HG03442 (cell line): ENCODE data around the gene DHX15.

Experiments
- ATAC-seq: cut with Tn5 transposase; IDR thresholded peaks from one replicate; pipeline ENCODE4 v1.9.1; 2021; ENCODE audit warnings: mild to moderate bottlenecking, moderate library complexity; ENCODE audit not compliant: unreplicated experiment

DHX15 gene

DNA sequence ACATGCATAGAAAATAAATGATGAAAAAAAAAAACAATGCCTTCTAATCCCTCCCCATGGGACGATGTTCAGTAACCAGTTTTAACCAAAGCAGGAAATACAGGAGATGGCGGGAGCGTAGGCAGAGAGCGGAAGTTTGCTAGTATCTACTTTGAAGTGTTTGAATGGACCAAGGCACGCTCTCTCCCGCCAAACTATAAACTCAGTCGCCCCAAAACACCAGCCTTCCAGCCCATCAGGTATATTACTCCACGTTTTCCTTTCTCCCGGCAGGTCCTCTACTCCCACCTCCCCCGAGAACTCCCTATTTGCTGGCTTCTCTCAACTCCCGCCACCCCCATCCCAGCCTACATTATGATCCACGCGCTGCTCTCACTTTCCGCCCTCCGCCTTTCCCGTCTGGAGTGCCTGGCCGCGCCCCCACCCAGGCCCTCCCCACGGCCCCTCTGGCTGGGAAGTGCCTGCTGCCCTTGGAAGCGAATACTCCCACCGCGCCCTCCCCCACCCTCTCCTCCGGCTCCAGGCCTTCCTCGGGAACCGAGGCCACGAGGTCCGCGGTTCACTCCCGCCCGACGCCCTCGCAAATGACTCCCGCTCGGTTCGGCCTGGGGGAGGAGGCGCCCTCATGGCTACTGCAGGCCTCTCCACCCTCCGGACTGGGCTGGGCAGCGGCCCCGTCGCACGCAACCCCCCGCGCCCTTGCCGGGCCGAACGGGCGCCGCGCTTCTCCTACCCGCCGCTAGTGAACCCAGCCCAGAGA, 723 bp downstream of the DHX15 start:
- peak; percentile 21 for ATAC-seq

DNA sequence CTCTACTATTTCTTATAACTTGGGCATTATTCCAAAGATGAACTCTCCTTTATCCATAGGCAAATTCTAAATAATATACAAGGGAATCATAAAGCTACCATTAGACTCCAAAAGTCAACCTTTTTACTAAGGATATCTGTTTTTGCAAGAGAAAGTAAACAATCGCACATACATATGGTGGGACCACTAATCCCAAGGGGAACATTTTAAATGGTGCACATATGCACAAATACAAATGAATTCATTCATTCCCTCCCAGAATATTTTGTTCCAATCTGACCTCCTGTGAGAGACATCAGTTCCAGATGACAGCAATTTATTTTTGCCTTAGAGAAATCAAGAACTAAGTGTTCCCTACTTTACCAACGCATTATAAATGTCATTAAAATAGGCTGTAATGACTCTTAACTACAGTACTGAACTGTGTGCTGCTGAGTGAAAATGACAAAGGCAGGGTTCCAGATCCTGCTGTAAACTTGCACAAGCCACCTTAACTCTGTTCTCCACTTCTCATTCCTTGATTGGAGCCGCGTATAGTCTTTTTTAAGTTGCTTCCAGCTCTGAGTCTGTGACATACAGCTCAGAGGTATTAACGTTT, 2.0 kb downstream of the DHX15 start:
- ATAC-seq, result no peak

DNA sequence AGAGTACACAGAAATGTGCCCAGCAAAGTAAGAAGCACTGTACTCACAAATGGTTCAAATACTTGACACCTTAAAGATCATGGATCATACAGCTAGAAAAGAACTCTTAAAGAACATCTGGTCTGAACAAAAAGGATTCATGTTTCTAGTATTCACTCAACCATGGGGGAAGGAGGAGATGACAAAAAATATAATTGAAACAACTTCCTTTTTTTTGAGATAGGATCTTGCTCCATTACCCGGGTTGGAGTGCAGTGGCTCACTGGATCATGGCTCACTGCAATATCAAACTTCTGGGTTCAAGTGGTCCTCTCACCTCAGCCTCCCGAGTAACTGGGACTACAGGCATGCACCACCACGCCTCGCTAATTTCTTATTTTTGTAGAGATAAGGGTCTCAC, 6.0 kb downstream of the DHX15 start:
- ATAC-seq, result no peak

DNA sequence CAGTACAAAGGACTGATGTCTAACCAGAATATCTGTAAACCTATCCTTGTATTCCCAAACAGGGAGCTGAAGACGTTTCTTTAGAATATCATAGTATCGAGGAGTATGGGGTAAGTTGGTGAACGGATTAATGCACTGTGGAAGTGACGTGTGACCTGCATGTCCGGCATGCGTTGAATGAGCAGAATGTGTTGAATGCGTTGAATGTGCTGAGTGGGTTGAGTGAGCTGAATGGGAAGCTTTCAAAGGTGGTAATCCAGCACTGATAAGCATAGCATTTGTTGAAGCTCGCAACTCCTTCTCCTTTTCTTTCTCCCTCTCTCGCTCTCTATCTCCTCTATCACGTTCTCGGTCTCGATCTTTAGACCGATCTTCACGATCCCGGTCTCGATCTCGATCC, 8.1 kb downstream of the DHX15 start:
- ATAC-seq, result no peak

DNA sequence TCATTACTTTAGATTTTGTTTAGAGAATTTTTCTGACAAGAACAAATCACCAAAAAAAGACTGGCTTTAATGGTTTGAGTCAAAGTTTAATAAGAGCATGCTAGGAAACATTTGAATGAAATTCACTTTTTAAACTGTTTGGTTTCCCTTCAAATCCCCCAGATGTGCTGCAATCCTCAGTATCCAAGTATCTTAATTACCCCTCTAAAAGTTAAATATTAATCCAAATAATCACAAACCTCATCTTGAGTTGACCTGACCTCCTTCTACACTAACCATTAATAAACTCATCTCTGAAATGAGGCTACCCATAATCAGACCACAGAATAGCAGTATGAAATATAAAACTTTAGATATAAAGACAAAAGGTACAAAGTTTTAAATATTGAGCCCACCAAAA, 10.1 kb downstream of the DHX15 start:
- ATAC-seq, result no peak

DNA sequence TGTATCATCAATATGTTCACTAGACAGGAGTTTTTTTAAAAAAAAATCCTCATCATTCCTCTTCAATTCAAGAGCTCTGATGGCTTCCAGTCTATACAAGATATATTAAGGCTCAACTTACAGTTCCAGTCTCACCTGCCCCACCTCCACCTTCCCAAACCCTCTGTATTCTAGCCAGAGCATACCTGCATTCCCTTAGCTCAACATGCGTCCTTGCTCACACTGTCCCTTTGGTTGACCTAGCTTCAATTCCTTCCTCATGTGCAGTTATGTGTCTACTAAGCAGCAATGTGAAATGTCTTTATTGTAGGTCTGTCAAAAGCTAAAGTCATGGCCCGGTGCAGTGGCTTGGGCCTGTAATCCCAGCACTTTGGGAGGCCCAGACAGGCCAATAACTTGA, 10.8 kb downstream of the DHX15 start:
- no peak for ATAC-seq

DNA sequence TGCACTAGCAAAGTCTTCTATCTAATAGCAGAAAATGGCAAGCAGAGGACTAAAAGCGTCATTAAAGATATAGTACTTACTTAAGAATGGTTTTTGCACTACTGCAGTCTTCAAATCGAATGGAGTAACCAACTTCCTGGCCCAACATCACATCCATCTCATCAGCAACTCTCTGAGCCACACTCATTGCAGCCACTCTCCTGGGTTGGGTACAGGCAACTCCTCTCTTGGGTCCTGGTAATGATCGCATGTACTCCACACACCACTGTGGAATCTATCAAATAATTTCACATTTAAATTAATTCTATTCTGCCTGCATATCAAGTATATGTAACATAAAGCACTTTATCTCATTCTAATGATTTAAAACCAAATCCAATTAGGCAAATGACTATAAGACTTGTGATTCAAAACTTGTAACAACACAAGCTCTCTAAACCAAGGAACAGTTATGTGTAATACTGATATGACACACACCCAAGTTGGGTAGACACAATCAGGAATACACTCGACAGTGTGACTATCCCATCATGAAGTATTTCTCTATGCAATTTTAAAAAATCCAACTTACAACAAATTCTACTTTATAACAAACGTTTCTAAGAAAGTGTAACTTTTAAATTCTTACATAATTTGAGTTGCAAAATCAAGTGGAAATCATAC, 13.6 kb downstream of the DHX15 start:
- ATAC-seq, result no peak

DNA sequence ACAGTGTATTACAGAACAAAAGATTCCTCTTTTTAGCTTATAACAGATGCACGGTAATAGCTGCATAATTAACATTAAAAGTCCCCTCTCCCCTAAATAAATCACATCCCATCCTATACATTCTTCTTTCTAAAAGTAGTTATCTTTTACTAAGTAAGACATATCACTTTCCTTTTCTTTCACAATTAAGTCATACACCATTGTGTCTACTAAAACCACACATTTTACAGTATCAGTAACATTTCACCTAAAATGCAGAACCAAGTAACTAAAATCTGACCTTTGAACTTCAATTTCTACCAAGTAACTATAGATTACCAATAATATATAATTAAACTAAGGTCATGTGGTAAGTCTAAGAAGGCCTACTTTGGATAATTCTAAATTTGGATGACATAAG, 14.2 kb downstream of the DHX15 start:
- no peak for ATAC-seq

DNA sequence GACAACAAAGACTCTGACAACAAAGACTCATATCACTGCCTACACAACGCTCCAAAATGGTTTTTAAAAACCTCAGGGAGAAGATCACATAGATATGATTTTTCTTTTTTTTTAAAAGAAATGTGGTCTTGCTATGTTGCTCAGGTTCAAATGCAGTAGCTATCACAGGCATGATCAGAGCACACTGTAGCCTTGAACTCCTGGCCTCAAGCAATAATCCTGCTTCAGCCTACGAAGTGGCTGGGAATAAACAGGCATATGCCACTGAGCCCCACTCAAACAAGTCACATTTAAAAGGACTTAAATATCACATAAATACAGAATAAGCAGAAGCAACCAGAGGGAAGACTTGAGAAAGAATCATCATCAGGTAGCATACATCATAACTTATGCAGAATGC, 14.7 kb downstream of the DHX15 start:
- ATAC-seq, result no peak

DNA sequence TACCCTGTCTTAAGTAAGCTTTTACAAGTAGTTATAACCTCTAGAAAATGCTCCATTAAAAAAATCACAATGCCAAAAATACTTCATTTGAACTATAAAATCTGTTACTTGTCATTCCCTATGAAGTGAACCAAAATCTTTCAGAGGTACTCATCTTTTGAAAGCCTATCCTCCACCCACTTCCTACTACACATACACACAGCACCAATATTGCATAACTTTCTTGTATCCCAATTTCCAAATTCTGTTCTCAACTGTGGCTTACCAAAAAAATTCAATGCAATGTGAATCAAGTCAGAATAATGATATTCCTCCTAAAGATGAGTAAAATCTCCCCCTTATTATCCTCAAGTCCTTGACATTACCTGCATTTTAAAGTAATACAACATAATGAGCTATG, 15.9 kb downstream of the DHX15 start:
- no peak for ATAC-seq

DNA sequence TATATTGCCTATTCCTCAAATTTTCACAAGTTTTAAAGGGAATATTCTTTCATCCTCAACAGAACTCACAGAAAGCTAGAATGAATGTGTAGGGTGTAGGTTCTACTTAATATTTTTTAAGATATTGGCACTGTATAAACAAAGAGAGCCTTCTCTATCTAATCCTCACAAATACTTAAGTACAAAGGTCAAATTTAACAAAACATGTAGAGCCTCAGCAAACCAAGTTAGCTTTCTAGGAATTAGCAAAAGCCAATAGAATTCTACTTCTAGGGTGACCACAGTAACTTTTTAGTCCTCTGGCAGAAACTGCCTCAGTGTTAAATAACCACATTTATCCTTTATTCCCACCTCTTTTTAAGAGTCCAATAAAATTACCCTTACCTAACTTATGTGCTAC, 19.3 kb downstream of the DHX15 start:
- ATAC-seq, result no peak

DNA sequence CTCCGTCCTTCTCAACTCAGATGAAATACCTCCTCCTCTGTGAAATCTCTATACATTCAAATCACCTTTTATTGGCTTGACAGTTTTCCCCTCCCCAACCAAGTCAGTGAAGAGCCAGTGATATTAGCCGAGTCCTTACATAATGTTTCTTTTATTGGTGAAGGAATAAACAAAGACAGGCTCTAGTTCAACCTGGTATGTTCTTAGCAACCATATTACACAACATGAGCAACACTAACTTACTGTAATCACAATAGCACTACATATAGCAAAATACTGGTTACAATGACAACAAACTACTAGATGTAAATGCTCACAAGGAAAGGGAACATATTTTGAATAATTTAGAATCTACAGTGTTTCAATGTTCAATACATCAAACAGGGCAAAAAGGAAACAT, 19.9 kb downstream of the DHX15 start:
- ATAC-seq, result no peak

DNA sequence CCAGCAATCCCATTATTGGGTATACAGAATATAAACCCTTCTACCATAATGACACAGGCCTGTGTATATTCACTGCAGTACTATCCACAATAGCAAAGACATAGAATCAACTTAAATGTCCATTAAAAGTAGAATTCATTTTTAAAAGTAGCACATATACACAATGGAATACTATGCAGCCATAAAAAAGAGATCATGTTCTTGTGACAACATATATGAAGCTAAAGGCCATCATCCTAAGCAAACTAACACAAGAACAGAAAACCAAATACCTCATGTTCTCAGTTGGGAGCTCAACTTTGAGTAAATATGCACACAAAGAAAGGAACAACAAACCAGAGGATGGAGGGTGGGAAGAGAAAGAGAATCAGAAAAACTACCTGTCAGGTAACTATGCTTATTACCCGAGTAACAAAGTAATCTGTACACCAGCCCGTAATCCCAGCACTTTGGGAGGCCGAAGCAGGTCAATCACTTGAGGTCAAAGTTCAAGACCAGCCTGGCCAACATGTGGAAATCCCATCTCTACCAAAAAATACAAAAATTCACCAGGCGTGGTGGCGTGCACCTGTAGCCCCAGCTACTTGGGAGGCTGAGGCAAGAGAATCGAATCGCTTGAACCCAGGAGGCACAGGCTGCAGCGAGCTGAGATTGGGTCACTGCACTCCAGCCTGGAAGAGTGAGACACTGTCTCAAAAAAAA, 22.8 kb downstream of the DHX15 start:
- no peak for ATAC-seq

DNA sequence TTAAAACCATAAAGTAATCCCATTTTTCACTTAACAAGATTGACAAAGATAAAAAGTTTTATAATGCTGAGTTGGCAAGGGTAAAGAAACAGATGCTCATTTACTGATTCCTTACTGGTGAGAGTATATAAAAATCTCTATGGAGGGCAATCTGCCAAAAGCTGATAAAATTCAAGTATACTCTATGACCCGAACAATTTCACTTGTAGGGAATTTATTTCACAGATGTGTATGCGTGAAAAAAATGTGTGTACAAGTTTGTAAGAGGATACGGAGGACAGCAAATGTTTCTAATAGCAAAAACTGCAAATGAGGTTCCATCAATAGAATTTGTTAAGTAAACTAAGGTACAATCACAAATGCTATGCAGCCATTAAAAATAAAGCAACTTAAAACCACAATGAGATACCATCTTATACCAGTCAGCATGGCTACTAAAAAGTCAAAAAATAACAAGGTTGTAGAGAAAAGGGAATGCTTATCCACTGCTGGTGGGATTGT, 23.4 kb downstream of the DHX15 start:
- ATAC-seq, result no peak

DNA sequence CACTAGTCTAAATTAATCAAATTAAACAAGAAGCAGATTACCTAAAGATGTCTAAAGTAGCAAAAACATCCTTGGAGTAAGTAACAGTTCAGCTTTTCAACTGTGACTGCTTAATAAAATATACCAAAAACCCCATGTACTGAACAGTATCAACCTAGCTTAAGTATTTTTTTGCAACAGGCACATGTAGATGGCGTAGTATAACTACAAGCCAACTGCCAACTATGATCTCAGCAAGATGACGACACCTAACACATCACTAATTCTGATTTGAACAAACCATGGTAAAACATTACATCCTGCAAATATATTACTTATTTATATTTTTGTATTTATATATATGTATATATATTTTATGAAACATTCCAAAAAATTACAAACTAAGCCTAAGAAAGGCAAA, 24.5 kb downstream of the DHX15 start:
- ATAC-seq, result no peak

DNA sequence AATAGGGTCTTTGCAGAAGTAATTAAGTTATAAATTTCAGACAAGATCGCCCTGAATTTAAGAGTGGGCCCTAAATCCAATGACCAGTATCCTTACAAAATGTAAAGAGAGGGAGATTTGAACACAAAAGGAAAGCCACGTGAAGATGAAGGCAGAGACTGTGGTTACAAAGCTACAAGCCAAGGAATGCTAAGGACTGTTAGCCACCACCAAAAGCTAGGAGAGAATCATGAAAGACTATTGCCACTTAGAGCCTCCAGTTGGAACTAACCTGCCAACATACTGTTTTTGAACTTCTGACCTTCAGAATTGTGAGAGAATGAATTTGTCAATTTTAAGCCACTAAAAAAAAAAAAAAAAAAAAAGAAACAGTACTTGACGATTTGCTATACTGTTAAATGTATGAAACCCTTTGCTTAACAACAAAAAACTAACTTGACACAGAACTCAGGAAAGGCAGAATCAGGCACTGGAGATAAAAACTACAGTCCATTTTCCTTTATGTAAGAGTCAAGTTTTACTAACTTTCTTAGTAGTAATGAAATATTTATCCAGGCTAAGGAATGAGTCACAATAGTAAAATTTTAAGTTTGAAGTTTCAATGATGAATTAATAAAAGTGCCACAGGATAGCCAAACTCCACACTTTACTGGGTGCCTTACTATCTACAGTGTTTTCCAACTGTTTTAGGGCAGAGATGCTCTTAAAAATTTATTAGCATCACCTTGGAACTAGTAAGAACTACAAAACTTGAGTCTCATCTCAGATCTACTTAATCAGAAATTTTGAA, 25.1 kb downstream of the DHX15 start:
- no peak for ATAC-seq

DNA sequence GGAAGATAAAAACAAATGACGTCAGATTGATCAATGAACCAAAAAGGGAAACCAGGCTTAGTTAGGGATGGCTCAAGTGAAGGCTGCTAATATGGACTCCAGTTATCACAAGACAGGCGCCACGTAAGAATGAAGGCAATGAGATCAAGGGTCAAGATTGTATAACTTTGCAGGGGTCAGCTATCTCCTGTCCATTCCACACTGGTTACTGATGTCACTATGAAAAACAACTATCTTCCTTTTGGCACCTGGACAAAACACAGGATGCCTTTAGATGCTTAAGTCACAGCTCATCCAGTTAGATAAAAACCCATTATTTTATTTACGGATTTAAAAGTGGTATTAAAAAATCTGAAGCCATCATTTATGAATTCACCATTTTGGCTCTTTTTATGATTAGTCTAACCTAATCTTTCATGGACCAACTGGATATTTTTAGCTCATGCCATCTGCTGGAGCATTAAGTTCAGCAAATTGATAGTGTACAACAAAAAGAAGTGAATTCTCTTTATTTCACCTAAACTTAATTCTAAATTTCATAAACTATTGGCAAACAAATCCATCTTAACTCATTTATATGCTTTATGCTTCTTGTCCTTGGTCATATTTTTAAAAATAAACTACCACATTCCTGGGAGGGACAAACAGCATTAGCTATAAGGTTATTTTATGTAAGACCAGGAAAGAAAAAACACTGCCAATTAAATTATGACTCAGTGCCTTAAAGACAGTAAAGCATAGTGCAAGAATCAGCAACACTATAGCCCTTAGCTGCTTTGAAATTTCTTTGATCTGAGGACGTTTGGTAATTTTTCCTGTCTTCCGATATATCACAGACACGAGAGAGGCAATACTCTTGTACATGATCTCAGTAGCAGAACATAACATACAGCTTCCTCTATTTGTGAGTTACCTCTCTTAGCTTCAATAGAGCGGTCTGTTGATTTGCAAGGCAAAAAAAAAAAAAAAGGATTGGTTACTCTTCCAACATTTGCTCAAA, 27.0 kb downstream of the DHX15 start:
- peak; percentile 43 for ATAC-seq

DNA sequence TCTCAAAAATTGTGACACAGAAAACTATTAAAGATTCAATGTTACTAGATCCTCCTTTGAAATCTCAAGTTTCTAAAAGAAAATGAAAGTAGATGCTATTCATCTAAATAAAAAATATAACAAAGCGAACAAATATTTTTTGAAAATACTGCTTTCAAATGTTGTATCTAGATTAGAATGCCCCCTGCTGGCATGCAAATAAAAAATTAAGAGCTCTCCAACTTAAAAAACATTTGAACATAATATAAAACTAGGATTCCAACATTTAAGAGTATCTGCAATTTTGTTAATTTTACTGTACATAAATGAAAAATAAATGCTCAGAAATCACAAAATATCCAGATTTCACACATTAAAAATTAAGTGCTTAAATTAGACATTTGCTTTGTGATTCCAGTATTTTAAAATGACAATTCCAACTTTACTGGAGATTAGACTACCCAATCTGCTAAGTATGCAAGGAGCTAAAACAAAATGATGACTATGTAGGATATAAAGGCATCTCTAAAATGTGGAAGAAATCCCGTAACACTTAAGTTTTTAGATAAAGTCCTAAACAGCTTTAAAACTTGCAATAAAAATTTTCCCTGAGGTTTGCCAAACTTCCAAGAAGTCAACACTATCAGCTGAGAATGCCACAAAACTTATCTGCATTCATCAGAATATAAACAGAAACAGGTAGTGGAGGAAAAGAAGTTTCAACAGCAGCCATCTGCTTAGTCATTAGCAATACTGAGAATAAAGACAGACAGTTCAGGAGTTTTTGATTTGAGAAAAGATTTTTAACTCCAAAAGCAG, 32.7 kb downstream of the DHX15 start:
- no peak for ATAC-seq
